ENCODE measurements around the gene DISC1.

DISC1 gene

DNA sequence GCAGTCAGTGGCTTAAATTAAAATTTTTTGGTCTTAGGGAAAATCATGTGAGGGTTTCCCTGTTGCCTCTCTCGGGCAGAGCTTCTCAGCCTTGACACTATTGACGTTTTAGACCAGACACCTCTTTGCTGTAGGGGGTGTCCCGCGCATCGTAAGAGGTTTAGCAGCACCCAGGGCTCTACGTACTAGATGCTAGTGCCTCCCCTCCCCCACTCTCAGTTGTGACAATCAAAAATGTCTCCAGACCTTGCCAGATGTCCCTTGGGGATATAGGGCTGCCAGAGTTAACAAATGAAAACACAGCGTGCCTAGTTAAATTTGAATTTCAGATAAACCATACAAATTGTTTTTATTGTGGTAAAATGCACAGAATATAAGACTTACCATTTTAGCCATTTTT is 293.3 kb downstream of the DISC1 start:
- Histone ChIP-seq H3K79me2 (ENCODE audit: insufficient read depth, low read length) (no peaks in the 10 kb centered on the region), H3K9me2 (ENCODE audit: low read depth, low read length) (no peaks in the 10 kb centered on the region), H3K9me3 (ENCODE audit: low read length) (no peaks in the 10 kb centered on the region), H3K9ac (ENCODE audit: low read length) (no peak overlapping the region), H3K36me3 (ENCODE audit: insufficient read depth, low read length) (no peaks in the 10 kb centered on the region), H3K27ac (ENCODE audit: low read depth, low read length, poor library complexity, severe bottlenecking) (no peak overlapping the region), H4K20me1 (ENCODE audit: insufficient read depth, low read length) (no peaks in the 10 kb centered on the region), H3K4me2 (ENCODE audit: low read length) (no peak overlapping the region), H3K4me1 (ENCODE audit: insufficient read depth, low read length, severe bottlenecking) (no peaks in the 10 kb centered on the region), H3K4me3 (ENCODE audit: low read depth, low read length, poor library complexity, severe bottlenecking) (no peak overlapping the region), H2AFZ (ENCODE audit: low read length) (no peak overlapping the region), H3F3A (ENCODE audit: insufficient read depth, low read length) (no peaks in the 10 kb centered on the region), H3K27me3 (ENCODE audit: insufficient read depth, low read length) (no peaks in the 10 kb centered on the region)
- TF ChIP-seq, protein P1, sequence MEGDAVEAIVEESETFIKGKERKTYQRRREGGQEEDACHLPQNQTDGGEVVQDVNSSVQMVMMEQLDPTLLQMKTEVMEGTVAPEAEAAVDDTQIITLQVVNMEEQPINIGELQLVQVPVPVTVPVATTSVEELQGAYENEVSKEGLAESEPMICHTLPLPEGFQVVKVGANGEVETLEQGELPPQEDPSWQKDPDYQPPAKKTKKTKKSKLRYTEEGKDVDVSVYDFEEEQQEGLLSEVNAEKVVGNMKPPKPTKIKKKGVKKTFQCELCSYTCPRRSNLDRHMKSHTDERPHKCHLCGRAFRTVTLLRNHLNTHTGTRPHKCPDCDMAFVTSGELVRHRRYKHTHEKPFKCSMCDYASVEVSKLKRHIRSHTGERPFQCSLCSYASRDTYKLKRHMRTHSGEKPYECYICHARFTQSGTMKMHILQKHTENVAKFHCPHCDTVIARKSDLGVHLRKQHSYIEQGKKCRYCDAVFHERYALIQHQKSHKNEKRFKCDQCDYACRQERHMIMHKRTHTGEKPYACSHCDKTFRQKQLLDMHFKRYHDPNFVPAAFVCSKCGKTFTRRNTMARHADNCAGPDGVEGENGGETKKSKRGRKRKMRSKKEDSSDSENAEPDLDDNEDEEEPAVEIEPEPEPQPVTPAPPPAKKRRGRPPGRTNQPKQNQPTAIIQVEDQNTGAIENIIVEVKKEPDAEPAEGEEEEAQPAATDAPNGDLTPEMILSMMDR (IDR thresholded peaks at IDR 0.05; ENCODE audit: low read length): no peak
- no peak for TF ChIP-seq EZH2 (IDR thresholded peaks at IDR 0.05; ENCODE audit: borderline replicate concordance, low read length)

GRCh38 chr1:231921646-231922345 is 295.2 kb downstream of the DISC1 start:
- no peaks in the 10 kb centered on the region for H3K36me3 ChIP-seq (ENCODE audit: insufficient read depth, low read length)
- TF ChIP-seq, protein P1 (IDR thresholded peaks at IDR 0.05; ENCODE audit: low read length): no peak
- no peak for TF ChIP-seq EZH2 (IDR thresholded peaks at IDR 0.05; ENCODE audit: borderline replicate concordance, low read length)
- no peak overlapping the region for H3K27ac ChIP-seq (ENCODE audit: low read depth, low read length, poor library complexity, severe bottlenecking)
- H3F3A ChIP-seq (ENCODE audit: insufficient read depth, low read length): no peaks in the 10 kb centered on the region
- no peaks in the 10 kb centered on the region for H4K20me1 ChIP-seq (ENCODE audit: insufficient read depth, low read length)
- no peak overlapping the region for H3K9ac ChIP-seq (ENCODE audit: low read length)
- H3K4me1 ChIP-seq (ENCODE audit: insufficient read depth, low read length, severe bottlenecking): no peaks in the 10 kb centered on the region
- no peaks in the 10 kb centered on the region for H3K9me2 ChIP-seq (ENCODE audit: low read depth, low read length)
- no peaks in the 10 kb centered on the region for H3K9me3 ChIP-seq (ENCODE audit: low read length)
- H2AFZ ChIP-seq (ENCODE audit: low read length): no peak overlapping the region
- H3K4me3 ChIP-seq (ENCODE audit: low read depth, low read length, poor library complexity, severe bottlenecking): no peak overlapping the region
- H3K27me3 ChIP-seq (ENCODE audit: insufficient read depth, low read length): no peaks in the 10 kb centered on the region
- H3K4me2 ChIP-seq (ENCODE audit: low read length): no peak overlapping the region
- H3K79me2 ChIP-seq (ENCODE audit: insufficient read depth, low read length): no peaks in the 10 kb centered on the region

- Histone ChIP-seq H2AFZ (ENCODE audit: low read length) (no peak overlapping the region), H3K9ac (ENCODE audit: low read length) (no peak overlapping the region), H3F3A (ENCODE audit: insufficient read depth, low read length) (no peaks in the 10 kb centered on the region), H3K4me3 (ENCODE audit: low read depth, low read length, poor library complexity, severe bottlenecking) (no peak overlapping the region), H3K79me2 (ENCODE audit: insufficient read depth, low read length) (no peaks in the 10 kb centered on the region), H3K9me3 (ENCODE audit: low read length) (no peaks in the 10 kb centered on the region), H3K4me1 (ENCODE audit: insufficient read depth, low read length, severe bottlenecking) (no peaks in the 10 kb centered on the region), H4K20me1 (ENCODE audit: insufficient read depth, low read length) (no peaks in the 10 kb centered on the region), H3K27ac (ENCODE audit: low read depth, low read length, poor library complexity, severe bottlenecking) (no peak overlapping the region), H3K4me2 (ENCODE audit: low read length) (no peak overlapping the region), H3K9me2 (ENCODE audit: low read depth, low read length) (no peaks in the 10 kb centered on the region), H3K27me3 (ENCODE audit: insufficient read depth, low read length) (no peaks in the 10 kb centered on the region), H3K36me3 (ENCODE audit: insufficient read depth, low read length) (no peaks in the 10 kb centered on the region)
- TF ChIP-seq EZH2 (IDR thresholded peaks at IDR 0.05; ENCODE audit: borderline replicate concordance, low read length): no peak
- TF ChIP-seq, protein P1 (IDR thresholded peaks at IDR 0.05; ENCODE audit: low read length): no peak
Measured at GRCh38 chr1:231923491-231924041, 297.0 kb downstream of the DISC1 start.

All from OCI-LY1 (cell line).